HEK293 (cell line): ENCODE data around the gene TPD52L2.
A peak's percentile ranks its signal among the peaks of the same experiment; 100 is the strongest.

Source experiments
- CTCF ChIA-PET: fragments of 350-600 bp; formaldehyde crosslinking; extraction: SDS; loops from one replicate; lab custom pipeline; 2021; ENCODE audit warnings: antibody characterized with exemption; lab: Yijun Ruan, JAX
- POLR2A ChIA-PET: fragments of 300-600 bp; formaldehyde crosslinking; extraction: SDS; loops from one replicate; lab custom pipeline; 2020; ENCODE audit warnings: antibody characterized with exemption, inconsistent platforms; lab: Yijun Ruan, JAX
- H3K27ac ChIP-seq: fragments of 200-500 bp; sonication (Bioruptor generic); 2 replicates; pipeline ENCODE4 v1.5.1; 2014; ENCODE audit warnings: low read depth, low read length, control low read depth, inconsistent platforms; ENCODE audit errors: extremely low read depth
- H3K36me3 ChIP-seq, 2 experiments: fragments of 200-500 bp in 1 of 2; sonication (Bioruptor generic) in 1 of 2; 1 replicate in 1 of 2; 2 replicates in 1 of 2; pipeline ENCODE4 v1.5.1; 2014 to 2017; ENCODE audit warnings: inconsistent platforms in 2 of 2, low read length in 2 of 2; ENCODE audit not compliant: control insufficient read depth in 2 of 2, insufficient read depth in 1 of 2
- H3K4me1 ChIP-seq: fragments of 200-500 bp; sonication (Bioruptor generic); 2 replicates; pipeline ENCODE4 v1.5.1; 2014; ENCODE audit warnings: mild to moderate bottlenecking, low read length, inconsistent platforms; ENCODE audit not compliant: control insufficient read depth, insufficient read depth
- H3K4me3 ChIP-seq: 2 replicates; pipeline ENCODE4 v1.5.1; 2011; ENCODE audit warnings: low read depth, mild to moderate bottlenecking, control low read depth, low read length, moderate library complexity
- H3K9me3 ChIP-seq: fragments of 200-500 bp; sonication (Bioruptor generic); 2 replicates; pipeline ENCODE4 v1.5.1; 2014; ENCODE audit warnings: low read depth, low read length, inconsistent platforms; ENCODE audit not compliant: control insufficient read depth, insufficient read depth
- BCL11B ChIP-seq: fragments of 450-650 bp; formaldehyde crosslinking; IDR thresholded peaks from 2 replicates; pipeline ENCODE4 v1.5.1; 2016; ENCODE audit warnings: low read depth, missing biosample characterization, missing genetic modification characterization
- IKZF3 ChIP-seq: fragments of 450-650 bp; IDR thresholded peaks from 2 replicates; pipeline ENCODE4 v1.5.0; 2018; ENCODE audit warnings: missing biosample characterization, mild to moderate bottlenecking, missing genetic modification characterization, moderate library complexity
- INSM2 ChIP-seq: fragments of 450-650 bp; formaldehyde crosslinking; IDR thresholded peaks from 2 replicates; pipeline ENCODE4 v1.5.1; 2016; ENCODE audit warnings: missing biosample characterization, missing genetic modification characterization
- SP2 ChIP-seq: fragments of 450-650 bp; formaldehyde crosslinking; IDR thresholded peaks from 2 replicates; pipeline ENCODE4 v1.5.1; 2016; ENCODE audit warnings: missing biosample characterization, missing genetic modification characterization
- SP3 ChIP-seq: fragments of 450-650 bp; formaldehyde crosslinking; IDR thresholded peaks from 2 replicates; pipeline ENCODE4 v1.5.1; 2016; ENCODE audit warnings: missing biosample characterization, missing genetic modification characterization
- TRIM28 ChIP-seq: IDR thresholded peaks from 2 replicates; pipeline ENCODE4 v1.6.1; 2011; ENCODE audit warnings: low read length, control low read depth, borderline replicate concordance
- TSHZ1 ChIP-seq: fragments of 450-650 bp; formaldehyde crosslinking; IDR thresholded peaks from 2 replicates; pipeline ENCODE4 v1.5.1; 2016; ENCODE audit warnings: missing biosample characterization, missing genetic modification characterization, borderline replicate concordance
- ZIC2 ChIP-seq: fragments of 450-650 bp; formaldehyde crosslinking; IDR thresholded peaks from 2 replicates; pipeline ENCODE4 v1.5.1; 2016; ENCODE audit warnings: missing biosample characterization, missing genetic modification characterization
- ZNF146 ChIP-seq: fragments of 450-650 bp; formaldehyde crosslinking; IDR thresholded peaks from 2 replicates; pipeline ENCODE4 v1.5.1; 2016; ENCODE audit warnings: missing biosample characterization, missing genetic modification characterization
- ZNF16 ChIP-seq: fragments of 450-650 bp; formaldehyde crosslinking; IDR thresholded peaks from 2 replicates; pipeline ENCODE4 v1.5.1; 2016; ENCODE audit warnings: low read depth, missing biosample characterization, missing genetic modification characterization
- ZNF169 ChIP-seq: fragments of 450-650 bp; formaldehyde crosslinking; IDR thresholded peaks from 2 replicates; pipeline ENCODE4 v1.5.1; 2016; ENCODE audit warnings: missing biosample characterization, missing genetic modification characterization
- ZNF248 ChIP-seq: fragments of 450-650 bp; formaldehyde crosslinking; IDR thresholded peaks from 2 replicates; pipeline ENCODE4 v1.5.1; 2017; ENCODE audit warnings: missing biosample characterization, missing genetic modification characterization
- ZNF302 ChIP-seq: fragments of 450-650 bp; formaldehyde crosslinking; IDR thresholded peaks from 2 replicates; pipeline ENCODE4 v1.5.1; 2016; ENCODE audit warnings: missing biosample characterization, missing genetic modification characterization, low read depth
- ZNF350 ChIP-seq: fragments of 450-650 bp; formaldehyde crosslinking; IDR thresholded peaks from 2 replicates; pipeline ENCODE4 v1.5.0; 2017; ENCODE audit warnings: missing biosample characterization, mild to moderate bottlenecking, missing genetic modification characterization
- ZNF366 ChIP-seq: fragments of 450-650 bp; formaldehyde crosslinking; conservative IDR thresholded peaks from 2 replicates; pipeline ENCODE4 v1.5.1; 2016; ENCODE audit warnings: missing biosample characterization, missing genetic modification characterization
- ZNF394 ChIP-seq: fragments of 450-650 bp; formaldehyde crosslinking; IDR thresholded peaks from 2 replicates; pipeline ENCODE4 v1.5.1; 2016; ENCODE audit warnings: missing biosample characterization, missing genetic modification characterization, mild to moderate bottlenecking, moderate library complexity, borderline replicate concordance
- ZNF473 ChIP-seq: fragments of 450-650 bp; formaldehyde crosslinking; IDR thresholded peaks from 2 replicates; pipeline ENCODE4 v1.5.1; 2017; ENCODE audit warnings: missing biosample characterization, missing genetic modification characterization
- ZNF488 ChIP-seq: fragments of 450-650 bp; formaldehyde crosslinking; IDR thresholded peaks from 2 replicates; pipeline ENCODE4 v1.5.1; 2016; ENCODE audit warnings: missing biosample characterization, missing genetic modification characterization
- TF ChIP-seq, protein P1 (sequence below): fragments of 450-650 bp; formaldehyde crosslinking; IDR thresholded peaks from 2 replicates; pipeline ENCODE4 v1.5.1; 2016; ENCODE audit warnings: missing biosample characterization, missing genetic modification characterization
- TF ChIP-seq, protein P2 (sequence below): fragments of 450-650 bp; formaldehyde crosslinking; IDR thresholded peaks from 2 replicates; pipeline ENCODE4 v1.5.1; 2016; ENCODE audit warnings: missing biosample characterization, missing genetic modification characterization

TPD52L2 gene

DNA sequence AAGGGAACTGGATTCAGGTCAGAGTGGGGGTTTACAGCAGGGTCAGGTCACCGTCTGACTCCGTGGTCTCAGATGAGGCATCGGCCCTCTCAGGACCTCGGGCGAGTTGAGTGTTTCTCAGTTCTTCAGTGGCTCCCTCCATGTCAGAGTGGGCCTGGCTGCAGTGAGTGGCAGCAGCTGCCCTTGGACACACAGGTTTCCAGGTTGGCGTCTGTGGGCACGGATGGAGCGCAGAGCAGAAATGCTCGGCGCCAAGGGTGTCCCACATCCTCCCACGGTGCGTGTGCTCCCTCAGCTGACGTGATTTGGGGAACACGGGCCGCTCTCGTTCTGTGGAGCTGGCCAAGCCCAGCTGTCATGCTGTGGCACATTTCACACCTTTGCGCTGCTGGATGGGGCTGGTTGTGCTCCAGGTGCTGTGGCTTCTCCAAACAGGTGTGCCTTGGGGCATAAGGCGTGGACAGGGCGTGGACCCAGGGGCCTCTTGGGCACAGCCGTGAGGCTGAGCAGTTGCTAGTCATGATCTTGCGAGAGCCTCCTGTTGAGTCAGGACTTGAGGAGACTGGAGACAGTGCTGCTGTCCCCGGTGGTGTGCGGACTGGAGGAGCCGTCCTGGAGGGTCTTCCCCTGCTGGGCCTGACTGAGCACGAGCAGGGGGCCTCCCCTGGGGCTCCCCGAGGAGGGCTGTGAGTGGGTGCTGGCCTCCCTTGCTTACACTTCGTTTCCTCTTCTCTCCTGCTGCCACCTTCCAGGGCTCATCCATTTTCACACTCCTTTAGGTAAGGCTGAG, 20.4 kb downstream of the TPD52L2 start:
- TF ChIP-seq ZIC2 (tag by site-specific recombination) = 0 out of 2 replicates have a peak, but pooled peaks have one; percentile 14
- TF ChIP-seq ZNF473 = no peak

DNA sequence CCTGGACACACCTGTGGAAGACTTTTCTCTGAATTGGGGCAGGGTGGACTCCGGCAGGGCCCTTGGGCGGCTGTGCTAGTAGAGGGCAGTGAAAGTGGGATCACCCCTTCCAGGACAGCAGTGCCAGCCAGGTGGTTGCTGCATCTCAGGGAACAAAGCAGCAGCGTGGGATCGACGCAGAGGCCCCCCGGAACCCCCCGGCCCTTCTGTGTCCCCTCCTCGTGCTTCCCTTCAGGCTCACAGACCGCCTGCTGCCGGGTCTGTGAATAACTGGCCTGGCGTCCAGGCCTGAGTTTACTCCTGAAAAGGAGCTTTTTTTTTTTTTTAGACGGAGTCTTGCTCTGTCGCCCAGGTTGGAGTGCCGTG, 21.0 kb downstream of the TPD52L2 start:
- TF ChIP-seq ZNF146 (tag by site-specific recombination) (no peak), TSHZ1 (tag by site-specific recombination) (no peak), SP2 (tag by site-specific recombination) (no peak), ZNF350 (tag by site-specific recombination) (no peak), ZNF302 (tag by site-specific recombination) (no peak), ZNF366 (tag by site-specific recombination) (no peak), ZNF488 (tag by site-specific recombination) (no peak), INSM2 (no peak), SP3 (tag by site-specific recombination) (no peak), TRIM28 (no peak)
- ChIA-PET CTCF (interaction anchor here (0.7 kb wide), 1 partner anchor 171 kb away, joined by 5 read pairs; no protein-coding TSS in a partner anchor), POLR2A (no interaction called here)
- H3K4me1 ChIP-seq = no peaks in the 10 kb centered on the region
- H3K9me3 ChIP-seq = no peaks in the 10 kb centered on the region
- H3K4me3 ChIP-seq = no peak overlapping the region
- H3K27ac ChIP-seq = no peak overlapping the region
- H3K36me3 ChIP-seq = peaks cover 0 to 90% of the 10 kb centered on the region in 2 experiments; a peak in 2 of 3 replicates

More for the DNA sequence above, 20.4 kb downstream of the TPD52L2 start:
- CTCF ChIA-PET = no interaction called here
- Histone ChIP-seq H3K9me3 (no peaks in the 10 kb centered on the region), H3K27ac (no peak overlapping the region), H3K36me3 (peaks cover 0 to 85% of the 10 kb centered on the region in 2 experiments; a peak in 2 of 3 replicates), H3K4me3 (no peak overlapping the region), H3K4me1 (no peaks in the 10 kb centered on the region)
- POLR2A ChIA-PET = no interaction called here

DNA sequence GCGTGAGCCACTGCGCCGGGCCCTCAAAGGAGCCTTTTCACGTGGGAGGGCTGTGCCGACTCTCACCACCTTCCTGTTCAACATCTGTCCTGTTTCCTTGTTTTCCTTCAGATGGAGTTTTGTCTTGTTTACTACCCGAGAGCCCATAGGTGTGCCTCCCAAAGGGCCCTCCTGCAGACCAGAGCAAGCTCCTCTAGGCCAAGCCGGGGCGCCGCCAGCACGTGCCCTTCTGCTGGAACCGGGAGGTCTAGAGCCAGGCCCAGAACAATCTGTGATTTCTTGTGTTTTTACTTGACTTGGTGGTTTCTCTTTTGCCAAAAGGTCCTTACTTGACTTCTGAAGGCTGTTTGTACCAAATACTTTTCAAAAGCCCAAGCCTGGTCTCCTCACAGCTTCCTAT, 21.9 kb downstream of the TPD52L2 start:
- TF ChIP-seq ZNF394 (no peak), IKZF3 (no peak), BCL11B (tag by site-specific recombination) (no peak), ZNF169 (tag by site-specific recombination) (no peak), ZNF16 (tag by site-specific recombination) (no peak), ZNF248 (no peak)
- TF ChIP-seq, protein P1, sequence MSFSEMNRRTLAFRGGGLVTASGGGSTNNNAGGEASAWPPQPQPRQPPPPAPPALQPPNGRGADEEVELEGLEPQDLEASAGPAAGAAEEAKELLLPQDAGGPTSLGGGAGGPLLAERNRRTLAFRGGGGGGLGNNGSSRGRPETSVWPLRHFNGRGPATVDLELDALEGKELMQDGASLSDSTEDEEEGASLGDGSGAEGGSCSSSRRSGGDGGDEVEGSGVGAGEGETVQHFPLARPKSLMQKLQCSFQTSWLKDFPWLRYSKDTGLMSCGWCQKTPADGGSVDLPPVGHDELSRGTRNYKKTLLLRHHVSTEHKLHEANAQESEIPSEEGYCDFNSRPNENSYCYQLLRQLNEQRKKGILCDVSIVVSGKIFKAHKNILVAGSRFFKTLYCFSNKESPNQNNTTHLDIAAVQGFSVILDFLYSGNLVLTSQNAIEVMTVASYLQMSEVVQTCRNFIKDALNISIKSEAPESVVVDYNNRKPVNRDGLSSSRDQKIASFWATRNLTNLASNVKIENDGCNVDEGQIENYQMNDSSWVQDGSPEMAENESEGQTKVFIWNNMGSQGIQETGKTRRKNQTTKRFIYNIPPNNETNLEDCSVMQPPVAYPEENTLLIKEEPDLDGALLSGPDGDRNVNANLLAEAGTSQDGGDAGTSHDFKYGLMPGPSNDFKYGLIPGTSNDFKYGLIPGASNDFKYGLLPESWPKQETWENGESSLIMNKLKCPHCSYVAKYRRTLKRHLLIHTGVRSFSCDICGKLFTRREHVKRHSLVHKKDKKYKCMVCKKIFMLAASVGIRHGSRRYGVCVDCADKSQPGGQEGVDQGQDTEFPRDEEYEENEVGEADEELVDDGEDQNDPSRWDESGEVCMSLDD (tag by site-specific recombination) = no peak
- TF ChIP-seq, protein P2, sequence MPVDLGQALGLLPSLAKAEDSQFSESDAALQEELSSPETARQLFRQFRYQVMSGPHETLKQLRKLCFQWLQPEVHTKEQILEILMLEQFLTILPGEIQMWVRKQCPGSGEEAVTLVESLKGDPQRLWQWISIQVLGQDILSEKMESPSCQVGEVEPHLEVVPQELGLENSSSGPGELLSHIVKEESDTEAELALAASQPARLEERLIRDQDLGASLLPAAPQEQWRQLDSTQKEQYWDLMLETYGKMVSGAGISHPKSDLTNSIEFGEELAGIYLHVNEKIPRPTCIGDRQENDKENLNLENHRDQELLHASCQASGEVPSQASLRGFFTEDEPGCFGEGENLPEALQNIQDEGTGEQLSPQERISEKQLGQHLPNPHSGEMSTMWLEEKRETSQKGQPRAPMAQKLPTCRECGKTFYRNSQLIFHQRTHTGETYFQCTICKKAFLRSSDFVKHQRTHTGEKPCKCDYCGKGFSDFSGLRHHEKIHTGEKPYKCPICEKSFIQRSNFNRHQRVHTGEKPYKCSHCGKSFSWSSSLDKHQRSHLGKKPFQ = no peak
- TF ChIP-seq, all 188 proteins: peak for 0
- Histone ChIP-seq H3K4me3 (no peak overlapping the region), H3K4me1 (no peaks in the 10 kb centered on the region), H3K9me3 (no peaks in the 10 kb centered on the region), H3K27ac (no peak overlapping the region), H3K36me3 (peaks cover 0 to 89% of the 10 kb centered on the region in 2 experiments; a peak in 1 of 3 replicates)
- ChIA-PET CTCF (interaction anchor here (0.7 kb wide), 1 partner anchor 171 kb away, joined by 5 read pairs; no protein-coding TSS in a partner anchor), POLR2A (no interaction called here)
